ENCODE data around the gene SPTBN5. TPM values are rescaled to one million over a fixed set of nuclear protein-coding genes. Genes with fewer than 3 reads are reported as not detected.
A peak's percentile ranks its signal among the peaks of the same experiment; 100 is the strongest.

The SPTBN5 gene
- total and polyA plus RNA-seq, 10 of the 15 experiments (the other 5 are each of a cell fraction or from before 2014, with no cell fraction given) = under 0.01 to 0.18 (median 0.04) TPM; not detected in 4

DNA sequence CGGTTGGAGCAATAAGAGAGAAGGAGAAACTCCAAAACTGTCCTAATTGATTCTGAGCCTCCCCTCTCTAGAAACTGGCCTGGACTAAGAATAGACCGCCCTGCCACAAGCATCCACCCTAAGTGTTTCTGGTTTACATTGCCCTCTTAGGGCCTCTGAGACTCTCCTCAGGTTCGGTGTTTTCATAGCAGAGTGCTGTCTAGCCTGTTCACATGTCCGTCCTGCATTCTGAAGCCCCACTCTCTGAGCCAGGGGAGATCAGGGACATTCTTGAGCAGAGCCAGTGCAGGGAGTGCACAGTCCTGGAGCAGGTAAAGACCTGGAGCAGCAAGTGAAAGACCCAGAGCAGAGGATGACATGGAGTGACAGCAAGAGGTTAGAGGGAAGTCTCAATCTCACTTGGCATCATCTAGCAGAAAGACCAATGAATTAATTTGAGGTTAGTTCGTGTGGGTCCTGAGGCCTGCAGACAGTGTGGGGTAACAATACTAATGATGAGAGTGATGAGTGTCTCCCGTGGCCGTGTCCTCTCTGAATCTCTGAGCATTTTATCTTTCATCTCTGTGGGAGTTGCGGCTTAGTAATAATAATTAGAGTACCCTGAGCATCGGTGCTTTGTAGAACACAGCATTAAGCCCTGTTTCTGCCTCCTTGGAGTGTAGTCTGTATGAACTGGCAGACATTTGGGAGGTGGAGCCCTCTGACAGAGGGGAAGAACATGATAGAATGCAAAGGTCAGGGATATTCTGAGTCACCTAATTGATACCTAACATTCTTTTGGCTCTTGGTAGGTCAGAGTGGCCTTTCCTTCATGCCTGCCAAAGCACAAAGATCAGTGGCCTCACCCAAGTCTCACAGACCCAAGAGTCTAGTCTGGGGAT is 95.0 kb downstream of the SPTBN5 start:
- intact Hi-C loops (cut with micrococcal nuclease; ENCODE audit: unreplicated experiment) (no loop called here), in situ Hi-C loops (cut with MboI) (no loop called here)
- Histone ChIP-seq H3K27ac (ENCODE audit: control insufficient read depth, insufficient read depth) (peak overlapping the region; percentile 27; the same call in 1 of the 2 replicates), H3K4me1 (ENCODE audit: control insufficient read depth, insufficient read depth, low read length) (peaks cover 26% of the 10 kb centered on the region), H3K4me3 (no peak overlapping the region), H2AFZ (ENCODE audit: control insufficient read depth, low read depth, low read length) (peak overlapping the region; percentile 30; the same call in 1 of the 2 replicates), H3K36me3 (ENCODE audit: control insufficient read depth in 2 of 2, insufficient read depth in 2 of 2, low read length in 1 of 2) (no peaks in the 10 kb centered on the region; a peak in 1 of 4 replicates), H4K20me1 (ENCODE audit: control insufficient read depth, insufficient read depth) (no peaks in the 10 kb centered on the region), H3K79me2 (ENCODE audit: control insufficient read depth, insufficient read depth, low read length) (peaks cover 5% of the 10 kb centered on the region), H3K27me3 (replicated peaks in 1 of 2; ENCODE audit: control insufficient read depth in 2 of 2, insufficient read depth in 2 of 2, low read length in 1 of 2) (no peaks in the 10 kb centered on the region), H3K4me2 (ENCODE audit: control insufficient read depth, insufficient read depth) (peak overlapping the region; percentile 46), H3K9ac (ENCODE audit: control insufficient read depth, insufficient read depth, low read length) (no peak overlapping the region), H3K9me3 (replicated peaks; ENCODE audit: control insufficient read depth, insufficient read depth, low read length) (no peaks in the 10 kb centered on the region; the same call in 2 of the 3 replicates)
- ChIA-PET CTCF (interaction anchor here (0.7 to 12.6 kb wide), 5 partner anchors 10 to 25 kb away, joined by 3 to 179 read pairs (median 6); partner anchors contain the start of gene MAPKBP1), POLR2A (interaction anchor here (0.6 to 12.8 kb wide), 9 partner anchors 8 to 941 kb away, joined by 3 to 170 read pairs (median 4); partner anchors contain the start of gene MAPKBP1), SMC1A (ENCODE audit: uncharacterized antibody, unreplicated experiment) (interaction anchor here (0.6 to 12.8 kb wide), 8 partner anchors 8 to 25 kb away, joined by 3 to 189 read pairs (median 6); partner anchors contain the start of gene MAPKBP1), RAD21 (ENCODE audit: unreplicated experiment) (interaction anchor here (0.9 to 12.8 kb wide), 7 partner anchors 10 to 26 kb away, joined by 3 to 169 read pairs (median 4); partner anchors contain the start of gene MAPKBP1)
- 61% methylated on average over 9 of the region's 9 CpGs for WGBS (ENCODE audit: insufficient coverage, insufficient replicate concordance, low lambda C conversion rate, missing lambda C conversion rate)
- peak; percentile 35 for FAIRE-seq
- ATAC-seq = peak; percentile 84
- peak; percentile 95 for TF ChIP-seq NR2F1 (conservative IDR thresholded peaks at IDR 0.05)
- TF ChIP-seq, protein P1, sequence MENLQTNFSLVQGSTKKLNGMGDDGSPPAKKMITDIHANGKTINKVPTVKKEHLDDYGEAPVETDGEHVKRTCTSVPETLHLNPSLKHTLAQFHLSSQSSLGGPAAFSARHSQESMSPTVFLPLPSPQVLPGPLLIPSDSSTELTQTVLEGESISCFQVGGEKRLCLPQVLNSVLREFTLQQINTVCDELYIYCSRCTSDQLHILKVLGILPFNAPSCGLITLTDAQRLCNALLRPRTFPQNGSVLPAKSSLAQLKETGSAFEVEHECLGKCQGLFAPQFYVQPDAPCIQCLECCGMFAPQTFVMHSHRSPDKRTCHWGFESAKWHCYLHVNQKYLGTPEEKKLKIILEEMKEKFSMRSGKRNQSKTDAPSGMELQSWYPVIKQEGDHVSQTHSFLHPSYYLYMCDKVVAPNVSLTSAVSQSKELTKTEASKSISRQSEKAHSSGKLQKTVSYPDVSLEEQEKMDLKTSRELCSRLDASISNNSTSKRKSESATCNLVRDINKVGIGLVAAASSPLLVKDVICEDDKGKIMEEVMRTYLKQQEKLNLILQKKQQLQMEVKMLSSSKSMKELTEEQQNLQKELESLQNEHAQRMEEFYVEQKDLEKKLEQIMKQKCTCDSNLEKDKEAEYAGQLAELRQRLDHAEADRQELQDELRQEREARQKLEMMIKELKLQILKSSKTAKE (IDR thresholded peaks at IDR 0.05; ENCODE audit: low read depth, poor library complexity, severe bottlenecking) = no peak
- no peak for TF ChIP-seq BRCA1 (IDR thresholded peaks at IDR 0.05; ENCODE audit: low read depth, low read length)
- TF ChIP-seq DPF2 (IDR thresholded peaks at IDR 0.05) = no peak
- no peak for TF ChIP-seq NR2C1 (IDR thresholded peaks at IDR 0.05)
- TF ChIP-seq, protein P2, sequence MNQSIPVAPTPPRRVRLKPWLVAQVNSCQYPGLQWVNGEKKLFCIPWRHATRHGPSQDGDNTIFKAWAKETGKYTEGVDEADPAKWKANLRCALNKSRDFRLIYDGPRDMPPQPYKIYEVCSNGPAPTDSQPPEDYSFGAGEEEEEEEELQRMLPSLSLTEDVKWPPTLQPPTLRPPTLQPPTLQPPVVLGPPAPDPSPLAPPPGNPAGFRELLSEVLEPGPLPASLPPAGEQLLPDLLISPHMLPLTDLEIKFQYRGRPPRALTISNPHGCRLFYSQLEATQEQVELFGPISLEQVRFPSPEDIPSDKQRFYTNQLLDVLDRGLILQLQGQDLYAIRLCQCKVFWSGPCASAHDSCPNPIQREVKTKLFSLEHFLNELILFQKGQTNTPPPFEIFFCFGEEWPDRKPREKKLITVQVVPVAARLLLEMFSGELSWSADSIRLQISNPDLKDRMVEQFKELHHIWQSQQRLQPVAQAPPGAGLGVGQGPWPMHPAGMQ (IDR thresholded peaks at IDR 0.05; ENCODE audit: borderline replicate concordance) = no peak
- TF ChIP-seq, protein P3, sequence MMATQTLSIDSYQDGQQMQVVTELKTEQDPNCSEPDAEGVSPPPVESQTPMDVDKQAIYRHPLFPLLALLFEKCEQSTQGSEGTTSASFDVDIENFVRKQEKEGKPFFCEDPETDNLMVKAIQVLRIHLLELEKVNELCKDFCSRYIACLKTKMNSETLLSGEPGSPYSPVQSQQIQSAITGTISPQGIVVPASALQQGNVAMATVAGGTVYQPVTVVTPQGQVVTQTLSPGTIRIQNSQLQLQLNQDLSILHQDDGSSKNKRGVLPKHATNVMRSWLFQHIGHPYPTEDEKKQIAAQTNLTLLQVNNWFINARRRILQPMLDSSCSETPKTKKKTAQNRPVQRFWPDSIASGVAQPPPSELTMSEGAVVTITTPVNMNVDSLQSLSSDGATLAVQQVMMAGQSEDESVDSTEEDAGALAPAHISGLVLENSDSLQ (IDR thresholded peaks at IDR 0.05) = peak; percentile 25; the same call in 1 of the 2 replicates
- TF ChIP-seq MTA2 (IDR thresholded peaks at IDR 0.05; ENCODE audit: low read depth) = 0 out of 2 replicates have a peak, but pooled peaks have one; percentile 8
- BruUV-seq (replicated peaks) = no TSS peak
- no peak for DNase-seq (ENCODE audit: low read depth, low spot score)

Small RNA genes within 50 kb of the gene (microRNA-seq; reads per million reads assigned to microRNA genes)
- not detected for gene MIR4310

Small RNA genes within 50 kb of the gene (small RNA-seq; reads per million reads assigned to genes)
- gene JMJD7-PLA2G4B = not detected
- gene MIR4310 = not detected
- gene RNA5SP393 = not detected

Other genes starting within 250 kb of the SPTBN5 start
- 18.4 and 20.5 TPM in 2 replicates for gene MGA, start 233.6 kb downstream of the SPTBN5 start, total RNA-seq (2014; rRNA removed)
- gene MGA, start 233.6 kb downstream of the SPTBN5 start, total RNA-seq (2014; rRNA removed; fragmentation: Illumina TruSeq; extraction: Trizol) = 28.1 and 28.5 TPM in 2 replicates
- gene MGA, start 233.6 kb downstream of the SPTBN5 start, total RNA-seq (2021) = 25.6 and 29.6 TPM in 2 replicates
- 11.1 and 12.2 TPM in 2 replicates for gene MGA, start 233.6 kb downstream of the SPTBN5 start, polyA plus RNA-seq (2011; rRNA removed)
- 15.6 and 17.6 TPM in 2 replicates for gene MGA, start 233.6 kb downstream of the SPTBN5 start, polyA plus RNA-seq (2014; fragmentation: Illumina TruSeq; extraction: Trizol)
- 1 to 10 TPM; 2.6 to 2.8 TPM for gene MGA, start 233.6 kb downstream of the SPTBN5 start, polyA plus RNA-seq (2014; fragmentation: Nextera tagmentation; extraction: Ambion mirVana)
- gene MGA, start 233.6 kb downstream of the SPTBN5 start, polyA plus RNA-seq (2014; rRNA removed) = 7.9 and 8.3 TPM in 2 replicates
- gene MGA, start 233.6 kb downstream of the SPTBN5 start, polyA plus RNA-seq (2016; fragmentation: Nextera tagmentation; extraction: Ambion mirVana) = 10 to 100 TPM; 21.6 to 21.7 TPM
- 8.5 and 13.5 TPM in 2 replicates for gene MAPKBP1, start 119.6 kb downstream of the SPTBN5 start, total RNA-seq (2014; rRNA removed)
- 6.7 and 7.2 TPM in 2 replicates for gene MAPKBP1, start 119.6 kb downstream of the SPTBN5 start, total RNA-seq (2014; rRNA removed; fragmentation: Illumina TruSeq; extraction: Trizol)
- 15.7 and 19.0 TPM in 2 replicates for gene MAPKBP1, start 119.6 kb downstream of the SPTBN5 start, total RNA-seq (2021)
- gene MAPKBP1, start 119.6 kb downstream of the SPTBN5 start, polyA plus RNA-seq (2011; rRNA removed) = 3.6 and 6.5 TPM in 2 replicates
- 6.8 and 7.5 TPM in 2 replicates for gene MAPKBP1, start 119.6 kb downstream of the SPTBN5 start, polyA plus RNA-seq (2014; fragmentation: Illumina TruSeq; extraction: Trizol)
- under 1 TPM; 0.44 to 0.50 TPM for gene MAPKBP1, start 119.6 kb downstream of the SPTBN5 start, polyA plus RNA-seq (2014; fragmentation: Nextera tagmentation; extraction: Ambion mirVana)
- 10.4 and 12.2 TPM in 2 replicates for gene MAPKBP1, start 119.6 kb downstream of the SPTBN5 start, polyA plus RNA-seq (2014; rRNA removed)
- gene MAPKBP1, start 119.6 kb downstream of the SPTBN5 start, polyA plus RNA-seq (2016; fragmentation: Nextera tagmentation; extraction: Ambion mirVana) = 1 to 10 TPM; 6.5 to 7.8 TPM
- gene JMJD7, start 66.0 kb downstream of the SPTBN5 start, total RNA-seq (2014; rRNA removed) = 7.5 and 8.5 TPM in 2 replicates
- 4.4 and 4.7 TPM in 2 replicates for gene JMJD7, start 66.0 kb downstream of the SPTBN5 start, total RNA-seq (2014; rRNA removed; fragmentation: Illumina TruSeq; extraction: Trizol)
- gene JMJD7, start 66.0 kb downstream of the SPTBN5 start, total RNA-seq (2021) = 10.3 and 12.2 TPM in 2 replicates
- 3.7 and 6.8 TPM in 2 replicates for gene JMJD7, start 66.0 kb downstream of the SPTBN5 start, polyA plus RNA-seq (2011; rRNA removed)
- 0.86 and 5.3 TPM in 2 replicates for gene JMJD7, start 66.0 kb downstream of the SPTBN5 start, polyA plus RNA-seq (2014; fragmentation: Illumina TruSeq; extraction: Trizol)
- gene JMJD7, start 66.0 kb downstream of the SPTBN5 start, polyA plus RNA-seq (2014; fragmentation: Nextera tagmentation; extraction: Ambion mirVana) = 1 to 10 TPM in 1 of 2 experiments, under 1 TPM in 1; 0.79 to 2.2 TPM
- gene JMJD7, start 66.0 kb downstream of the SPTBN5 start, polyA plus RNA-seq (2014; rRNA removed) = 8.9 and 9.9 TPM in 2 replicates
- gene JMJD7, start 66.0 kb downstream of the SPTBN5 start, polyA plus RNA-seq (2016; fragmentation: Nextera tagmentation; extraction: Ambion mirVana) = 10 to 100 TPM in 1 of 2 experiments, 1 to 10 TPM in 1; 6.3 to 10.4 TPM
- 2.6 and 3.1 TPM in 2 replicates for gene PLA2G4B, start 55.2 kb downstream of the SPTBN5 start, total RNA-seq (2014; rRNA removed)
- 0.67 and 0.78 TPM in 2 replicates for gene PLA2G4B, start 55.2 kb downstream of the SPTBN5 start, total RNA-seq (2014; rRNA removed; fragmentation: Illumina TruSeq; extraction: Trizol)
- 3.1 and 6.6 TPM in 2 replicates for gene PLA2G4B, start 55.2 kb downstream of the SPTBN5 start, total RNA-seq (2021)
- gene PLA2G4B, start 55.2 kb downstream of the SPTBN5 start, polyA plus RNA-seq (2011; rRNA removed) = 2.7 and 3.2 TPM in 2 replicates
- gene PLA2G4B, start 55.2 kb downstream of the SPTBN5 start, polyA plus RNA-seq (2014; fragmentation: Illumina TruSeq; extraction: Trizol) = 0.43 and 2.4 TPM in 2 replicates
- gene PLA2G4B, start 55.2 kb downstream of the SPTBN5 start, polyA plus RNA-seq (2014; fragmentation: Nextera tagmentation; extraction: Ambion mirVana) = under 1 TPM; 0.22 to 0.93 TPM
- gene PLA2G4B, start 55.2 kb downstream of the SPTBN5 start, polyA plus RNA-seq (2014; rRNA removed) = 3.8 and 6.9 TPM in 2 replicates
- 1 to 10 TPM; 4.4 to 6.3 TPM for gene PLA2G4B, start 55.2 kb downstream of the SPTBN5 start, polyA plus RNA-seq (2016; fragmentation: Nextera tagmentation; extraction: Ambion mirVana)
- 48.2 and 49.6 TPM in 2 replicates for gene EHD4, start 78.5 kb upstream of the SPTBN5 start, total RNA-seq (2014; rRNA removed)
- gene EHD4, start 78.5 kb upstream of the SPTBN5 start, total RNA-seq (2014; rRNA removed; fragmentation: Illumina TruSeq; extraction: Trizol) = 24.3 and 26.0 TPM in 2 replicates
- gene EHD4, start 78.5 kb upstream of the SPTBN5 start, total RNA-seq (2021) = 52.1 and 53.2 TPM in 2 replicates
- gene EHD4, start 78.5 kb upstream of the SPTBN5 start, polyA plus RNA-seq (2011; rRNA removed) = 25.6 and 42.2 TPM in 2 replicates
- gene EHD4, start 78.5 kb upstream of the SPTBN5 start, polyA plus RNA-seq (2014; fragmentation: Illumina TruSeq; extraction: Trizol) = 18.9 and 29.3 TPM in 2 replicates
- 1 to 10 TPM; 4.2 to 8.6 TPM for gene EHD4, start 78.5 kb upstream of the SPTBN5 start, polyA plus RNA-seq (2014; fragmentation: Nextera tagmentation; extraction: Ambion mirVana)
- 47.3 and 50.1 TPM in 2 replicates for gene EHD4, start 78.5 kb upstream of the SPTBN5 start, polyA plus RNA-seq (2014; rRNA removed)
- gene EHD4, start 78.5 kb upstream of the SPTBN5 start, polyA plus RNA-seq (2016; fragmentation: Nextera tagmentation; extraction: Ambion mirVana) = 10 to 100 TPM; 60.7 to 62.9 TPM
- gene PLA2G4E, start 127.0 kb upstream of the SPTBN5 start, total RNA-seq (2014; rRNA removed) = 0.06 TPM in 1 of 2 replicates, not detected in the other
- 0.05 TPM in 1 of 2 replicates, not detected in the other for gene PLA2G4E, start 127.0 kb upstream of the SPTBN5 start, total RNA-seq (2014; rRNA removed; fragmentation: Illumina TruSeq; extraction: Trizol)
- 0.05 and 0.11 TPM in 2 replicates for gene PLA2G4E, start 127.0 kb upstream of the SPTBN5 start, total RNA-seq (2021)
- gene PLA2G4E, start 127.0 kb upstream of the SPTBN5 start, polyA plus RNA-seq (2011; rRNA removed) = 0.07 TPM in 2 replicates
- gene PLA2G4E, start 127.0 kb upstream of the SPTBN5 start, polyA plus RNA-seq (2014; fragmentation: Illumina TruSeq; extraction: Trizol) = 0.06 TPM in 1 of 2 replicates, not detected in the other
- gene PLA2G4E, start 127.0 kb upstream of the SPTBN5 start, polyA plus RNA-seq (2014; fragmentation: Nextera tagmentation; extraction: Ambion mirVana) = not detected
- 0.15 and 0.32 TPM in 2 replicates for gene PLA2G4E, start 127.0 kb upstream of the SPTBN5 start, polyA plus RNA-seq (2014; rRNA removed)
- not detected for gene PLA2G4E, start 127.0 kb upstream of the SPTBN5 start, polyA plus RNA-seq (2016; fragmentation: Nextera tagmentation; extraction: Ambion mirVana)
- not detected in 2 replicates for gene PLA2G4D, start 200.5 kb upstream of the SPTBN5 start, total RNA-seq (2014; rRNA removed)
- not detected in 2 replicates for gene PLA2G4D, start 200.5 kb upstream of the SPTBN5 start, total RNA-seq (2014; rRNA removed; fragmentation: Illumina TruSeq; extraction: Trizol)
- not detected in 2 replicates for gene PLA2G4D, start 200.5 kb upstream of the SPTBN5 start, total RNA-seq (2021)
- gene PLA2G4D, start 200.5 kb upstream of the SPTBN5 start, polyA plus RNA-seq (2011; rRNA removed) = 0.03 TPM in 1 of 2 replicates, not detected in the other
- not detected in 2 replicates for gene PLA2G4D, start 200.5 kb upstream of the SPTBN5 start, polyA plus RNA-seq (2014; fragmentation: Illumina TruSeq; extraction: Trizol)
- not detected for gene PLA2G4D, start 200.5 kb upstream of the SPTBN5 start, polyA plus RNA-seq (2014; fragmentation: Nextera tagmentation; extraction: Ambion mirVana)
- gene PLA2G4D, start 200.5 kb upstream of the SPTBN5 start, polyA plus RNA-seq (2014; rRNA removed) = 0.06 TPM in 1 of 2 replicates, not detected in the other
- not detected for gene PLA2G4D, start 200.5 kb upstream of the SPTBN5 start, polyA plus RNA-seq (2016; fragmentation: Nextera tagmentation; extraction: Ambion mirVana)

Measured in GM12878 (cell line).